Loucy (cell line): ENCODE results near the gene LGALS3.

Source experiments
- H2AFZ ChIP-seq: fragments of 200-600 bp; sonication (generic); 2 replicates; pipeline ENCODE4 v1.6.0; 2016; ENCODE audit warnings: antibody characterized with exemption, mild to moderate bottlenecking, low read length, moderate library complexity
- H3F3A ChIP-seq: fragments of 200-600 bp; 2 replicates; pipeline ENCODE4 v1.6.0; 2016; ENCODE audit warnings: antibody characterized with exemption, low read depth, mild to moderate bottlenecking
- H3K27me3 ChIP-seq: fragments of 200-600 bp; sonication (generic); 2 replicates; pipeline ENCODE4 v1.6.1; 2014; ENCODE audit warnings: low read length, mild to moderate bottlenecking; ENCODE audit not compliant: insufficient read depth, poor library complexity, severe bottlenecking
- H3K36me3 ChIP-seq: fragments of 200-600 bp; sonication (generic); 2 replicates; pipeline ENCODE4 v1.6.1; 2016; ENCODE audit warnings: low read length; ENCODE audit not compliant: insufficient read depth
- H3K4me1 ChIP-seq: fragments of 200-600 bp; sonication (generic); 2 replicates; pipeline ENCODE4 v1.5.1; 2014; ENCODE audit warnings: low read length, mild to moderate bottlenecking; ENCODE audit not compliant: insufficient read depth, poor library complexity, severe bottlenecking
- H3K4me2 ChIP-seq: fragments of 200-600 bp; sonication (generic); 2 replicates; pipeline ENCODE4 v1.6.0; 2014; ENCODE audit warnings: antibody characterized with exemption, low read length, low read depth, mild to moderate bottlenecking; ENCODE audit not compliant: poor library complexity, severe bottlenecking
- H3K4me3 ChIP-seq: fragments of 200-600 bp; sonication (generic); 2 replicates; pipeline ENCODE4 v1.5.1; 2014; ENCODE audit warnings: low read length, mild to moderate bottlenecking, mixed read lengths; ENCODE audit not compliant: poor library complexity, severe bottlenecking
- H3K79me2 ChIP-seq: fragments of 200-600 bp; sonication (generic); 2 replicates; pipeline ENCODE4 v1.6.1; 2014; ENCODE audit warnings: low read length; ENCODE audit not compliant: insufficient read depth
- H3K9ac ChIP-seq: fragments of 200-600 bp; sonication (generic); 2 replicates; pipeline ENCODE4 v1.6.0; 2014; ENCODE audit warnings: mild to moderate bottlenecking, low read depth, low read length, moderate library complexity; ENCODE audit not compliant: poor library complexity, severe bottlenecking
- H3K9me2 ChIP-seq: fragments of 200-600 bp; sonication (generic); replicated peaks from 2 replicates; pipeline ENCODE4 v1.6.1; 2016; ENCODE audit warnings: low read depth, low read length, mixed read lengths
- H3K9me3 ChIP-seq: fragments of 200-600 bp; sonication (generic); 2 replicates; pipeline ENCODE4 v1.6.1; 2014; ENCODE audit warnings: mild to moderate bottlenecking, antibody characterized with exemption, low read length, low read depth; ENCODE audit not compliant: insufficient read depth
- H4K20me1 ChIP-seq: fragments of 200-600 bp; sonication (generic); 2 replicates; pipeline ENCODE4 v1.6.0; 2014; ENCODE audit warnings: antibody characterized with exemption, low read length, mild to moderate bottlenecking; ENCODE audit not compliant: insufficient read depth, poor library complexity, severe bottlenecking
- EZH2phosphoT487 ChIP-seq: fragments of 200-600 bp; IDR thresholded peaks from 2 replicates; pipeline ENCODE4 v1.6.1; 2018; ENCODE audit warnings: antibody characterized with exemption, mild to moderate bottlenecking, moderate library complexity, borderline replicate concordance
- TF ChIP-seq, protein P1 (sequence below): fragments of 200-600 bp; sonication (generic); conservative IDR thresholded peaks from 2 replicates; pipeline ENCODE4 v1.5.1; 2014; ENCODE audit warnings: mild to moderate bottlenecking, antibody characterized with exemption, low read length

Gene LGALS3

GRCh38 chr14:55120571-55121495 is 8.2 kb upstream of the LGALS3 start:
- H3K79me2 ChIP-seq: no peaks in the 10 kb centered on the region
- peaks cover 23% of the 10 kb centered on the region for H3K4me1 ChIP-seq
- TF ChIP-seq EZH2phosphoT487: no peak
- TF ChIP-seq, protein P1, sequence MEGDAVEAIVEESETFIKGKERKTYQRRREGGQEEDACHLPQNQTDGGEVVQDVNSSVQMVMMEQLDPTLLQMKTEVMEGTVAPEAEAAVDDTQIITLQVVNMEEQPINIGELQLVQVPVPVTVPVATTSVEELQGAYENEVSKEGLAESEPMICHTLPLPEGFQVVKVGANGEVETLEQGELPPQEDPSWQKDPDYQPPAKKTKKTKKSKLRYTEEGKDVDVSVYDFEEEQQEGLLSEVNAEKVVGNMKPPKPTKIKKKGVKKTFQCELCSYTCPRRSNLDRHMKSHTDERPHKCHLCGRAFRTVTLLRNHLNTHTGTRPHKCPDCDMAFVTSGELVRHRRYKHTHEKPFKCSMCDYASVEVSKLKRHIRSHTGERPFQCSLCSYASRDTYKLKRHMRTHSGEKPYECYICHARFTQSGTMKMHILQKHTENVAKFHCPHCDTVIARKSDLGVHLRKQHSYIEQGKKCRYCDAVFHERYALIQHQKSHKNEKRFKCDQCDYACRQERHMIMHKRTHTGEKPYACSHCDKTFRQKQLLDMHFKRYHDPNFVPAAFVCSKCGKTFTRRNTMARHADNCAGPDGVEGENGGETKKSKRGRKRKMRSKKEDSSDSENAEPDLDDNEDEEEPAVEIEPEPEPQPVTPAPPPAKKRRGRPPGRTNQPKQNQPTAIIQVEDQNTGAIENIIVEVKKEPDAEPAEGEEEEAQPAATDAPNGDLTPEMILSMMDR: no peak

DNA sequence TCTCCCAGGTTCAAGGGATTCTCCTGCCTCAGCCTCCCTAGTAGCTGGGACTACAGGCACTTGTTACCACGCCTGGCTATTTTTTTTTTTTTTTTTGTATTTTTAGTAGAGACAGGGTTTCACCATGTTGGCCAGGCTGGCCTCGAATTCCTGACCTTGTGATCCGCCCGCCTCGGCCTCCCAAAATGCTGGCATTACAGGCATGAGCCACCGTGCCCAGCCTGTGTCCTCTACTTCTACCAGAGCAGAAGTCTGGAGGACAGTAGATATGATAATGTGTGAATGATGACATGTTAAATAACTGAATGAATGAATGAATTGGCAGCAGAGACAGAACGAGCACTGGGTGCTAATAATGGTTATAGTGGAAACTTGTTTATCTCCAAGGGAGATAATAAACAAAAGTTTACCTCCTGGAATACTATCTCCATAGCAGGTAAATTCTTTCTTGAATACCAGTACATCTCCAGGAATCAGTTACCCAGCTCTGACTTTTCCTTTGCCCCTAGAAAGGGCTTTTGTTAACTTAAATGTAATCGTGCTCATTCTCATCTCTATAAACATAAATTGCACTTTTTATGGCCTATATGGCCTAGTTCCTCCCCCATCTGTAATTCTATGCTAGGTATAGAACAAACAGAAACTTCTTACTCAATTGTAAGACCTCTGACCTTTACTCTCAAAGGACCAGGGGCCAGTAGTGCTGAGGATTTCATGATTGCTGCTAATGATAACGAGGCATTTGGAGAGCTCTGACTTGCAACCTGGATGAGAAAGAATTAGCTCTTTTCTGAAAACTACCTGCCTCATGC is 7.2 kb upstream of the LGALS3 start:
- no peaks in the 10 kb centered on the region for H3K36me3 ChIP-seq
- no peaks in the 10 kb centered on the region for H3K9me2 ChIP-seq
- no peaks in the 10 kb centered on the region for H3K79me2 ChIP-seq
- no peak overlapping the region for H2AFZ ChIP-seq
- no peak for TF ChIP-seq EZH2phosphoT487
- TF ChIP-seq, protein P1: no peak
- H3K9ac ChIP-seq: no peak overlapping the region
- H3K4me2 ChIP-seq: no peak overlapping the region
- no peaks in the 10 kb centered on the region for H3K27me3 ChIP-seq
- H3K9me3 ChIP-seq: no peaks in the 10 kb centered on the region
- H3K4me1 ChIP-seq: peaks cover 26% of the 10 kb centered on the region
- no peak overlapping the region for H3K4me3 ChIP-seq
- H3F3A ChIP-seq: no peaks in the 10 kb centered on the region
- H4K20me1 ChIP-seq: no peaks in the 10 kb centered on the region

More at GRCh38 chr14:55120571-55121495, 8.2 kb upstream of the LGALS3 start:
- Histone ChIP-seq H3K4me2 (no peak overlapping the region), H3K9me3 (no peaks in the 10 kb centered on the region), H3F3A (no peaks in the 10 kb centered on the region), H3K4me3 (no peak overlapping the region), H3K27me3 (no peaks in the 10 kb centered on the region), H3K36me3 (no peaks in the 10 kb centered on the region), H2AFZ (no peak overlapping the region), H3K9ac (no peak overlapping the region), H3K9me2 (no peaks in the 10 kb centered on the region), H4K20me1 (no peaks in the 10 kb centered on the region)

GRCh38 chr14:55122440-55122986 is 6.5 kb upstream of the LGALS3 start:
- Histone ChIP-seq H3K79me2 (no peaks in the 10 kb centered on the region), H3K9ac (no peak overlapping the region), H4K20me1 (no peaks in the 10 kb centered on the region), H3K4me2 (no peak overlapping the region), H3K9me2 (no peaks in the 10 kb centered on the region), H3K9me3 (no peaks in the 10 kb centered on the region), H3K4me1 (peaks cover 26% of the 10 kb centered on the region), H3K4me3 (no peak overlapping the region), H3K27me3 (no peaks in the 10 kb centered on the region), H3F3A (no peaks in the 10 kb centered on the region), H3K36me3 (no peaks in the 10 kb centered on the region), H2AFZ (no peak overlapping the region)
- no peak for TF ChIP-seq EZH2phosphoT487
- TF ChIP-seq, protein P1: no peak
